OCI-LY7 (cell line): ENCODE results near the gene MADD. TPM values are rescaled to one million over a fixed set of nuclear protein-coding genes. Genes with fewer than 3 reads are reported as not detected.
A peak's percentile ranks its signal among the peaks of the same experiment; 100 is the strongest.

Experiments used
- BruUV-seq: library from RNA; stranded (reverse); fragments of 400-500 nt; replicated peaks from 2 replicates; lab custom pipeline; 2021; lab: Mats Ljungman, UMichigan
- CTCF ChIA-PET: fragments of 300-600 bp; sonication (Branson Sonifier 250); formaldehyde crosslinking; loops from one replicate; lab custom pipeline; 2022; ENCODE audit warnings: antibody characterized with exemption; ENCODE audit not compliant: unreplicated experiment; lab: Charles Lee
- POLR2A ChIA-PET: fragments of 300-600 bp; sonication (Branson Sonifier 250); formaldehyde crosslinking; loops from one replicate; lab custom pipeline; 2022; ENCODE audit warnings: antibody characterized with exemption; lab: Charles Lee
- DNase-seq: peaks from one replicate; pipeline ENCODE4 v3.0.0-alpha.2; 2015; ENCODE audit warnings: low spot score
- H2AFZ ChIP-seq: fragments of 200-600 bp; sonication (generic), shearing (Covaris generic); 2 replicates; pipeline ENCODE4 v1.6.1; 2014; ENCODE audit warnings: mild to moderate bottlenecking, antibody characterized with exemption, low read length, moderate library complexity
- H3K27ac ChIP-seq: fragments of 200-600 bp; sonication (generic); 2 replicates; pipeline ENCODE4 v1.5.1; 2014; ENCODE audit warnings: mixed run types, low read depth, mild to moderate bottlenecking, moderate library complexity, low read length, inconsistent platforms; ENCODE audit not compliant: poor library complexity, severe bottlenecking
- H3K36me3 ChIP-seq: fragments of 200-600 bp; sonication (generic); 2 replicates; pipeline ENCODE4 v1.6.1; 2014; ENCODE audit warnings: mild to moderate bottlenecking, antibody characterized with exemption, low read length, moderate library complexity, mixed read lengths; ENCODE audit not compliant: insufficient read depth
- H3K4me1 ChIP-seq: fragments of 200-600 bp; sonication (generic); 2 replicates; pipeline ENCODE4 v1.5.1; 2014; ENCODE audit warnings: mild to moderate bottlenecking, low read length; ENCODE audit not compliant: insufficient read depth, poor library complexity, severe bottlenecking
- H3K4me2 ChIP-seq: fragments of 200-600 bp; sonication (generic); 2 replicates; pipeline ENCODE4 v1.6.1; 2014; ENCODE audit warnings: mild to moderate bottlenecking, low read length
- H3K4me3 ChIP-seq: fragments of 200-600 bp; sonication (generic); 2 replicates; pipeline ENCODE4 v1.5.1; 2014; ENCODE audit warnings: mild to moderate bottlenecking, low read depth, low read length; ENCODE audit not compliant: poor library complexity, severe bottlenecking
- H3K79me2 ChIP-seq: fragments of 200-600 bp; sonication (generic); 2 replicates; pipeline ENCODE4 v1.6.1; 2016; ENCODE audit warnings: low read depth, mild to moderate bottlenecking, low read length, moderate library complexity, mixed read lengths; ENCODE audit not compliant: insufficient read depth
- H3K9me2 ChIP-seq: fragments of 200-600 bp; sonication (generic); 2 replicates; pipeline ENCODE4 v1.6.1; 2016; ENCODE audit warnings: mild to moderate bottlenecking, low read length, mixed read lengths; ENCODE audit not compliant: insufficient read depth
- H3K9me3 ChIP-seq: fragments of 200-600 bp; sonication (generic); 2 replicates; pipeline ENCODE4 v1.6.1; 2014; ENCODE audit warnings: mild to moderate bottlenecking, mixed run types, low read length, mixed read lengths
- H4K20me1 ChIP-seq: fragments of 200-600 bp; sonication (generic); 2 replicates; pipeline ENCODE4 v1.6.1; 2014; ENCODE audit warnings: mild to moderate bottlenecking, antibody characterized with exemption, low read length, moderate library complexity, mixed read lengths; ENCODE audit not compliant: insufficient read depth
- CTCF ChIP-seq: fragments of 200-600 bp; sonication (generic); conservative IDR thresholded peaks from 2 replicates; pipeline ENCODE4 v1.5.1; 2014; ENCODE audit warnings: mild to moderate bottlenecking, antibody characterized with exemption, low read length, moderate library complexity, mixed read lengths
- EZH2phosphoT487 ChIP-seq: fragments of 200-600 bp; sonication (generic); IDR thresholded peaks from 2 replicates; pipeline ENCODE4 v1.6.1; 2018; ENCODE audit warnings: low read depth, borderline replicate concordance, mild to moderate bottlenecking, mixed run types, antibody characterized with exemption, low read length, moderate library complexity, mixed read lengths
- intact Hi-C: fragments of 100-400 bp; cut with micrococcal nuclease; formaldehyde crosslinking; loops from one replicate; pipeline ENCODE4 v1.10.0; 2022; ENCODE audit not compliant: unreplicated experiment
- total RNA-seq, 2 experiments: library from RNA; depleted of rRNA in 1 of 2; stranded (reverse); fragments of >200 nt in 1 of 2; shearing (Covaris generic) in 1 of 2; gene quantifications; 2 replicates each; pipeline ENCODE4 v1.2.3, GENCODE V29; 2014 to 2022

The MADD gene
- total RNA-seq, 2 experiments from 2014 or later: 32.1 to 47.8 TPM

GRCh38 chr11:47329431-47329986, 59.6 kb downstream of the MADD start:
- no peaks in the 10 kb centered on the region for H4K20me1 ChIP-seq
- TF ChIP-seq CTCF: no peak
- no peak for TF ChIP-seq EZH2phosphoT487
- H3K4me3 ChIP-seq: no peak overlapping the region
- ChIA-PET CTCF (no interaction called here), POLR2A (no interaction called here)
- H3K4me2 ChIP-seq: no peak overlapping the region
- H3K9me3 ChIP-seq: no peaks in the 10 kb centered on the region
- TSS peak; percentile 77 for BruUV-seq
- intact Hi-C loops: no loop called here
- DNase-seq: no peak
- H3K27ac ChIP-seq: no peak overlapping the region
- no peaks in the 10 kb centered on the region for H3K9me2 ChIP-seq
- H2AFZ ChIP-seq: no peak overlapping the region
- H3K36me3 ChIP-seq: peaks cover 47% of the 10 kb centered on the region; the same call in 1 of the 2 replicates
- no peaks in the 10 kb centered on the region for H3K79me2 ChIP-seq
- no peaks in the 10 kb centered on the region for H3K4me1 ChIP-seq

- peak; percentile 10 for DNase-seq
- intact Hi-C loops: no loop called here
- H3K9me3 ChIP-seq: no peaks in the 10 kb centered on the region
- CTCF ChIA-PET: no interaction called here
- H3K27ac ChIP-seq: no peak overlapping the region
- no peaks in the 10 kb centered on the region for H3K9me2 ChIP-seq
- no peak for TF ChIP-seq EZH2phosphoT487
- TF ChIP-seq CTCF: no peak
- POLR2A ChIA-PET: no interaction called here
- H3K4me3 ChIP-seq: no peak overlapping the region
- BruUV-seq: no TSS peak
- no peaks in the 10 kb centered on the region for H3K79me2 ChIP-seq
- H2AFZ ChIP-seq: no peak overlapping the region
- no peak overlapping the region for H3K4me2 ChIP-seq
- H3K4me1 ChIP-seq: no peaks in the 10 kb centered on the region
- H4K20me1 ChIP-seq: no peaks in the 10 kb centered on the region
- H3K36me3 ChIP-seq: peaks cover 40% of the 10 kb centered on the region; the same call in 1 of the 2 replicates
These were observed 60.3 kb downstream of the MADD start for GRCh38 chr11:47329987-47330931.
